ENCODE results near the gene KLKB1.
"Not testable (repeated sequence)": the region's sequence is repeated elsewhere in the genome, so short reads cannot be mapped to it uniquely, and the experiment has no call there.

The KLKB1 gene

DNA sequence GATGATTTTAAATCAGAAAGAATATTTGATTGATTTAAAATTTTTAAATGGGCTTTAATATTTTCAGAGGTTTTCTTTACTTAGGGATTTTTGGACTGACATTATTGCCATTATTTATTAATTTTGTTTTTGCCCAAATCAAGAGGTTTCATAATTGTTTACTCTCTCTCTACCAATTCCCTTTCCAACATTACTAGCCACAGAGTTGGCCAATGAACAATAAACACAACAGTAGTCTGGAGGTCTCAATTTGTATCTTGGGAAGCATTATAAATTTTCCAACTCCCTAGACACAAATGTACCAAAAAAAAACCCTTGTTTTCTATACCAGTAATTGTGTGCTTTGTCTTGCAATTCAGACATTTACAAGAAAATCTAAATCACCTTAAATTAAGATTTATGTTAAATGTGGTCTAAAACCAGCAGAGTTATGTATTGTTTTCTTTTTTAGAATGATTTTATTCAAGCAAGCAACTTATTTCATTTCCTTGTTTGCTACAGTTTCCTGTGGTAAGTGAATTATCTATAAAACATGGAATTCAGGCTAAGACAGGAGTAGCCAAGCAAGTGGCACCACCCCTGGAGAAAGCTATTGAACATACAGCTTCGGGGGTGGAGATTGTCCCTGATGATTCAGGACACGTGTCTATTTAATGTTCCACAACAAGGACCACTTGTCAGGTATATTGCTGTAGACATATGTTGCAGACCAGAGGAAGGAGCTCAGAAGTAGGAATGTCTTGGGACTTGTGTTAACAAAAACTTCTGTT lies 622 bp downstream of the KLKB1 start:
- DNase-seq = no peak

DNA sequence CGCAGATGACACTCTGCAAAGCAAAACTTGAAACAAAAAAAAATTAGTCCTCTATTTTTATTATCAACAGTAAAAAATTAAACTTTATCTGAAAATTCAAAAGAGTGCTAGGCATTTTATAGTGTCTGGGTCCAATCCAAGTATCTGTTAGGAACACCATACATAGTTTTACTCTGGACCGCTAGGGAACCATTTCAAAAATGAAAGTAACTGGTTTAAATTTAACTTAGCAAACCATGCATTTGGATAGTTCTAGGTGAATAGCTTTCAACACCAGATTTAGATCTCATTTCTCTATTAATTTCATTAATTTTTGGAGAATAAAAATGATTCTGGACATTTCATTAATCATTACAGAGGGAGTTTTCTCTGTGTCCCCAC lies 1.2 kb downstream of the KLKB1 start:
- no peak for DNase-seq

DNA sequence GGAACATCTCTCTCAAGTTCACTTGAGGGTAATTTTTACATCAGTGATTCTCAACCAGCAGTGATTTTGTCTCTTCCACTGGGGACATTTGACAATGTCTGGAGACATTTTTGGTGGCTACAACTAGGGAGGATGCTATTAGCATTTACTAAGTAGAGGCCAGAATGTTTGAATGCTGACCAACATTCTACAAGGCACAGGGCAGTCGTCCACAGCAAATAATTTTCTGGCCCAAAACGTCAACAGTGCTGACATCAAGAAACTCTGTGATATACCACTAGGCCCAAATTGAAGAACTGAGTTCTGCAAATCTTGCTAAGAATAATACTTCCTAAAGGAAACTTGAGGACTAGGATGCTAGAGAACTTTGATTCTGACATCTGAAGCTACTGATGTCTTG lies 7.1 kb downstream of the KLKB1 start:
- no peak for DNase-seq

DNA sequence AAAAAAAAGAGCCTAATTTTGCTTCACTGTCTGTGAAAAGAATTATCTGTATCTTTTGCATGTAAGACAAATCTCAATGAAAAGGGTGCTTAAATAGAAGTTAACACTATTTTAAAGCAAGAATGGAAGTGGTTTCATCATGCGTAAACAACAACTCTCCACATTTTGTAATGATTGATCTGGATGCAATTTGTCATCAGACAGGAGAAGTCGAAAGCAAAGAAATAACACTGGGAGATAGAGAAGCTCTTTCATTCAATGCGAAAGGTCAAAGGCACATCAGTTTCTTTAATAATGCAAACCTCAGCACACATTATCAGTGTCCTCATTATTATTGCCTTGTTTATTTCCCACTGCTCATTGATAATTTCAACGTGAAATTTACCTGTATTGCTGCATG lies 8.8 kb downstream of the KLKB1 start:
- DNase-seq = no peak

DNA sequence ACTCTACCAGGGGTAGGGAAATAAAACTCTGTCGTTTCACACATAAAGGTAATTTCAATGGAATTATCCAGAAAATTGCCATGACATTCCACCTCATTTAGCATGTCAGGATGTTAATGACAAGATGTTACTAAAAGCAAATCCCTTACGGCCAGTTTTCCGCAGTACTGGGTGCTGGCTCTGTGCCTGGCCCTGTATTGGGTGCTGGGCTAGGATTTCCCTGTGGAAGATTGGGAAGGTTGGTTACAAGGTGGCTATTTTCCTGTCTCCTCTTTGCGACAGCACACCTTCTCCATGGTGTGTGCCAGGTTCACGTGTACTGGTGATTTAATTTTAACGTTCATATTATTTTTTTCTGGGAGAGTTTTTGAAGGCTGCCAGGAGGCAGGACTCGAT lies 13.1 kb downstream of the KLKB1 start:
- no peak for DNase-seq

DNA sequence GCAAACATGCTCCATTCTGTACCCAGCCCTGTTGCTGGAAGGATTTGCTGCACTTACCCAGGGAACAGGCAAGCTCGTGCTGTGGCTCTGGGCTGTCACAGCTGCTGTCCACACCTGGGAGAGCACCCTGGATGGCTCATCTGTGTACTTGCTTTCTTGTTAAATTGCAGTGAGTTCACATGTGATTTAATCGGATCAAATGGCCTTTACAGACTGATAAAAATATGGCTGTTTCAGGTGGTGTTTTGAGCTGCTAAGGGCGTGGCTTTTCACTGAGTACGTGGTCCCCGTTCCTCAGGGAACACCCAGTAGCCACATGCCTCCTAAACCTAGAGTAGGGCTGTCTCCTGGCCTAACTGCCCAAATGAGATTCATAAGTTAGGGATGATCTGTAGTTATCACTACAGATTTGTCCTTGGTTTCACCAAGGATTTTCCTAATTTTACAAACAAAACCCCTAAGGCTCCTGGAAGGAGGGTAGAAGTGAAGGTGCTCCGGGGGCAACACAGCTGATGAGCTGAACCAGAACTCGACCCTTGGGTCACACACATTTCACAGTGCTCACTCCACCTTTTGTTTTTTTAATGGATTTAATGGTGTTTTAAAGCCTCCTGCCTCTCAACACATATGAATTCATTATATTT lies 13.7 kb downstream of the KLKB1 start:
- DNase-seq = no peak

DNA sequence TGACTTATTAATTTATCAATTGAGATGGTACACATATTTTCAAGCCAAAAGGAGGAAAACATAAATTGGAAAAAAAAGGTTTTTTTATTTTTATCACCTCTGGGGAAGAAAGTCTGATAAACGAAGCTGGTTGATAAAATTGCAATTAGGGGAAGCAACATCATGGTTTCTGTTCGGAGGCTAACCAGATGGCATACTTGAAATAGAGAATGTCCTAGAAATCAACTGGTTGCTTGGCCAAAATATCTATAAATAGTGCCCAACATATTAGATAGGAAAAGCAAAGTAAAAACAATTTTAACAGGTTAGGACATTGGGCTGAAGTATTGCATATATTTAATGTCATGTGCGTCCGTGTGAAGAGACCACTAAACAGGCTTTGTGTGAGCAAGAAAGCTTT lies 14.3 kb downstream of the KLKB1 start:
- no peak for DNase-seq

DNA sequence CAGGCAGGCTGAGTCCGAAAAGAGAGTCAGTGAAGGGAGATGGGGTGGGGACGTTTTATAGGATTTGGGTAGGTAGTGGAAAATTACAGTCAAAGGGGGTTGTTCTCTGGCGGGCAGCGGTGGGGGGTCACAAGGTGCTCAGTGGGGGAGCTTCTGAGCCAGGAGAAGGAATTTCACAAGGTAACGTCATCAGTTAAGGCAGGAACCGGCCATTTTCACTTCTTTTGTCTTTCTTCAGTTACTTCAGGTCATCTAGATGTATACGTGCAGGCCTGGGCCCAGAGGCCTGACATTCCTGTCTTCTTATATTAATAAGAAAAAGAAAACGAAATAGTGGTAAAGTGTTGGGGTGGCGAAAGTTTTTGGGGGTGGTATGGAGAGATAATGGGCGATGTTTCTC lies 14.7 kb downstream of the KLKB1 start:
- not testable (repeated sequence) for DNase-seq

DNA sequence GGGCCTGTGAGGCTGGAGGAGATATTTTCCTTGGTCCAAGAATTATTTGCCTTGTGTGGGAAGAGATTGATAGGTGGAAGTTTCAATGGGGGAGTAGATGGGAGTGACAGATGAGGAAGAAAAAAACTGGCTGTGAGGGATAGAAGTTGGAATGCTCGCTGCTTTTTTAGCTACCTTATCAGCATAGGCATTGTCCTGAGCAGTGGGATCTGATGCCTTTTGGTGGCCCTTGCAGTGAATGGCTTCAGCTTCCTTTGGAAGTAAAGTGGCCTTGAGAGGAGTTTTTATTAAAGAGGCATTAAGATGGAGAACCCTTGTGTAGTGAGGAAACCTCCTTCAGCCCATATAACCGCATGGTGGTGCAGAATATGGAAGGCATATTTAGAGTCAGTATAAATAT lies 16.0 kb downstream of the KLKB1 start:
- DNase-seq = no peak

DNA sequence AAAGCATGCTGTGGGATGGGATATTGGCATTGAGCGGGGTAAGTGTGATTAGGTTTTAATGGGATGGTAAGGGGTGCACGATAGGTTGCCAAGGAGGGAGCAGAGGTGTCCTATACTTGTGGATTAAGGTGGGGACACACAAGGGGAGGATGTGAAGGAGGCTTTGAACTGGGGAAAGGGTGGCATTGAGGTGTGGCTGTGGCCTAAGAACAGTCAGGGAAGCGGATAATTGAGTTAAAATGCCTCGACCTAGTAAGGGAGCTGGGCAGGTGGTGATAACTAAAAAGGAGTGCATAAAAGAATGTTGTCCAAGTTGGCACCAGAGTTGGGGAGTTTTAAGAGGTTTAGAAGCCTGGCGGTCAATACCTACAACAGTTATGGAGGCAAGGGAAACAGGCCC lies 17.5 kb downstream of the KLKB1 start:
- DNase-seq = no peak

DNA sequence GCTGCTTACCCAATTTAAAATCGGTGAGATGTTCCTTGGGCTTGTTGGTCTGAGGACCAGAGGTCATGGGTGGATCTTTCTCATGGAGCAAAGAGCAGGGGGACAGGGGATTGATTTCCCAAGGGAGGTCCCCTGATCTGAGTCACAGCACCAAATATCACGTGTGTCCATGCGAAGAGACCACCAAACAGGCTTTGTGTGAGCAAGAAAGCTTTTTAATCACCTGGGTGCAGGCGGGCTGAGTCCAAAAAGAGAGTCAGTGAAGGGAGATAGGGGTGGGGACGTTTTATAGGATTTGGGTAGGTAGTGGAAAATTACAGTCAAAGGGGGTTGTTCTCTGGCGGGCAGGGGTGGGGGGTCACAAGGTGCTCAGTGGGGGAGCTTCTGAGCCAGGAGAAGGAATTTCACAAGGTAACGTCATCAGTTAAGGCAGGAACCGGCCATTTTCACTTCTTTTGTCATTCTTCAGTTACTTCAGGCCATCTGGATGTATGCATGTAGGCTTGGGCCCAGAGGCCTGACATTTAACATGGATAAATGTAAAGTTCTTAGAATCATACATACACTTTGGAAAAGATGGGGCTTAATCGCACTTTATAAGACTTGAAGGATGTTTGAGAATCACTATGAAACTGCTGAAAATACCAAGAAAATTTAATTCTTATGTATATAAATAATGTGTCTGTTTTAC lies 19.9 kb downstream of the KLKB1 start:
- DNase-seq = not testable (repeated sequence)

DNA sequence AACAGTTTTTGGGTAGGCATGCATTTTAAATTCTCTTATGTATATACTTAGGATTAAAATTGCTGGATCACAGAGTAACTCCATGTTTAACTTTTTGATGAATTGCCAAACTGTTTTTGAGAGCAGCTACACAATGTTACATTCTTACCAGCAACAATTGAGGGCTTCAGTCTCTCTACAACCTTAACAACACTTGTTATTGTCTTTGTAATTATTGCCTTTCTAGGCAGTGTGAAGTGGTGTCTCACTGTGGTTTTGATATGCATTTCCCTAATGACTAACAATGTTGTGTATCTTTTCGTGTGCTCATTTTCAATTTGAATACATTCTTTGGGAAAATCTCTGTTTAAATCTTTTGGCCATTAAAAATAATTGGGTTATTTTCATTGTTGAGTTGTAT lies 21.3 kb downstream of the KLKB1 start:
- DNase-seq = no peak

DNA sequence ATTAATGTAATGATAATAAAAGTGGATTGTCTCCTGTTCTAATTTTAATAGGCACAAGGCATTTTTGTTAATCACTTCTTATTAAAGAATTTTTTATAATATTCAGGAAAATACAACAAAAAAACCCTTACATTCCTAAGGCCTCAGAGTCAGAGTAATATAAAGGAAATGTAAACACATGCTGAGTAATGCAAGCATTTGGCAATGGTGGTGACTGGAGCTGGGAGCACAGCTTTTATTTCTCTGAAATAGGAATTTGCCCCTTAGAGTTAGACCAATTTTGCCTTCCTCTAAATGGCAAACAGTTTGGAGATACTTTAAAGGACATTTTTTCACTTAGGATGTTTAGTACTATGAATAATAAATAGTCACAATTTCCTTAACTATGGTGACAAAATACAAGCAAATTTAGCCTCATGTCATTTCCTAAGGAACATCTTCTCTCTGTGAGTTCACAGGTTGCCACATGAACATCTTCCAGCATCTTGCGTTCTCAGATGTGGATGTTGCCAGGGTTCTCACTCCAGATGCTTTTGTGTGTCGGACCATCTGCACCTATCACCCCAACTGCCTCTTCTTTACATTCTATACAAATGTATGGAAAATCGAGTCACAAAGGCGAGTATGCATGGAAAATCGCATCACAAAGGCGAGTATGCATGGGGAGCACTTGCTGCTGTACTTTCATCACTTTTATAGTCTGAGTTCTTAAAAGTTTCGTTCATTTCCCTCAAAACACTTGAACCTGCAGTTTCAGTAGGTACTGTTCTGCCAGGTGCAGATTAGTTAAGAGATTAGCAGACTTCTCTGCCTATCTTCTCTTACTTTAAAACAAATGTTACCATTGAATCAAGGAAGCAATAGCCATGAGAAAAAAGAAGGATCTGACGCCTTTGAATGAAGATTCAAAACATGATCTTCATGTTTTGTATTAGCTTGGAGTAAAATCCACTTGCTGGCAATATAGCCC lies 22.8 kb downstream of the KLKB1 start:
- no peak for DNase-seq

DNA sequence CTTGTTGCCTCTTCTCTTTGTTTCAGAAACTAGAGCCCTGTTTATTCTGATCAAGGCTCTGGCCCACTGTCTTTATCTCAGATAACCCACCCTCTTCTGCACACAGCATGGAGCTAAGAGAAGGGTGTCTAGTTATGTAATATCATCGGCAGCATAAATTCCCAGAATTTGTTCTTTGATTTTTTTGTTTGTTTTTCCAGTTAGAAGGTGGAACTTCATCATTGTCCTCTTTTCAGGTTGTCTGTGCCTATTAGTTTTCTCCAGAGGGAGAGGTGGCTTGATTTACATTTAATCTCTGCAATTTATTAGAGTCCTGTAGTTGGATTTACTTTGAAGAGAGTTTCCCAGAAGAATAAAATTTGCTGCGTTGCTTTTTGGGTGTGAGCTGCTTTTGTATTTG lies 23.5 kb downstream of the KLKB1 start:
- no peak for DNase-seq

DNA sequence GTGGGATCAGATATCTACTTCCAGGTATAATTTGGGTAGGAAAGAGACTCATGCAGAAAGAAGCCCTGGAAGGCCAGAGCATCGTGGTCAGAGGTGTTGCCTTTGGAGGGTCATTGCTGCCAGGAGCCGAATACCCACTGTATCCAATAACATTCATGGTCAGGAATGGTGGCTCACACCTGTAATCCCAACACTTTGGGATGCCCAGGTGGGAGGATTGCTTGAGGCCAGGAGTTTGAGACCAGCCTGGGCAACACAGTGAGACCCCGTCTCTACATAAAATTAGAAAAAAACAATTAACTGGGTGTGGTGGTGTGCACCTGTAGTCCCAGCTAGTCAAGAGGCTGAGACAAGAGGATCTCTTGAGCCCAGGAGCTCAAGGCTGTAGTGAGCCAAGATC lies 27.8 kb downstream of the KLKB1 start:
- DNase-seq = no peak

DNA sequence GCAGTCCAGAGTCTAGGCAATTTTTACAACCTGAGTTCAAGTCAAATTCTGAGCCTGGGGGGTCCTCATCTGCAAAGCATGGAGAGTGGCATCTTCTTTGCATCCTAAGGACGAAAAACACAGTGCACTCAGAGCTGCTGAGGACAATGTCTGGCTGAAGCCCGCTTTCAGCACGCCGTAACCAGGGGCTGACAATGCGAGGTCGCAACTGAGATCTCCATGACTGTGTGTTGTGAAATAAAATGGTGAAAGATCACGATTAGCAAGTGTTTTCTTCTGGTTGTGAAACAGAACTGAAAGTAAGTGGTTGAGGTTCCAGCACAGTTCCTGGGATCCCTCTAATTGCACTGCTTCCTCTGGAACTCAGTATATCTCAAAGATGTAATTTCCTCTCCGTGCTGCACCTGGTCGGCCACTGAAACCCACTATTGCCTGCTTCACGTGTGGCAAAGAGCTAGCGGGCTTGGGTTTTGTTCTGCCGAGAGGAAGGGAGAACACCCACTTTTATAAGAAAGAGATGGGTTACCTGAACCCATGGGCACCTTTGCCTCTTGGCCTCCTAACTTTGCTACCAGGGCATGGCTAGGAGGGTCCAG lies 31.0 kb downstream of the KLKB1 start:
- no peak for DNase-seq

DNA sequence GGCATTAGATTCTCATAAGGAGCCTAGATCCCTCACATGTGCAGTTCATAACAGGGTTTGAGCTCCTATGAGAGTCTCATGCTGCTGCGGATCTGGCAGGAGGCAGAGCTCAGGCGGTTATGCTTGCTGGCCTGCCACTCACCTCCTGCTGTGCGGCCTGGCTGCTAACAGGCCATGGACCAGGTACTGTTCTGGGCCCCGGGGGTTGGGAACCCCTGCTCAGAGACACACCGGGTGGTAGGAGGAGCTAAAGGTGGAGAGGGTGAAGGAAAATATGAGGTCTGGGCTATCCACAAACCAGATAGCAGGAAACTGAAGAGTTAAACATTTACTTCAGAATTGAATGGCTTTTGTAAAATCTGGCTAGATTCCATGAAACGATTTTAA lies 32.8 kb downstream of the KLKB1 start:
- no peak for DNase-seq

DNA sequence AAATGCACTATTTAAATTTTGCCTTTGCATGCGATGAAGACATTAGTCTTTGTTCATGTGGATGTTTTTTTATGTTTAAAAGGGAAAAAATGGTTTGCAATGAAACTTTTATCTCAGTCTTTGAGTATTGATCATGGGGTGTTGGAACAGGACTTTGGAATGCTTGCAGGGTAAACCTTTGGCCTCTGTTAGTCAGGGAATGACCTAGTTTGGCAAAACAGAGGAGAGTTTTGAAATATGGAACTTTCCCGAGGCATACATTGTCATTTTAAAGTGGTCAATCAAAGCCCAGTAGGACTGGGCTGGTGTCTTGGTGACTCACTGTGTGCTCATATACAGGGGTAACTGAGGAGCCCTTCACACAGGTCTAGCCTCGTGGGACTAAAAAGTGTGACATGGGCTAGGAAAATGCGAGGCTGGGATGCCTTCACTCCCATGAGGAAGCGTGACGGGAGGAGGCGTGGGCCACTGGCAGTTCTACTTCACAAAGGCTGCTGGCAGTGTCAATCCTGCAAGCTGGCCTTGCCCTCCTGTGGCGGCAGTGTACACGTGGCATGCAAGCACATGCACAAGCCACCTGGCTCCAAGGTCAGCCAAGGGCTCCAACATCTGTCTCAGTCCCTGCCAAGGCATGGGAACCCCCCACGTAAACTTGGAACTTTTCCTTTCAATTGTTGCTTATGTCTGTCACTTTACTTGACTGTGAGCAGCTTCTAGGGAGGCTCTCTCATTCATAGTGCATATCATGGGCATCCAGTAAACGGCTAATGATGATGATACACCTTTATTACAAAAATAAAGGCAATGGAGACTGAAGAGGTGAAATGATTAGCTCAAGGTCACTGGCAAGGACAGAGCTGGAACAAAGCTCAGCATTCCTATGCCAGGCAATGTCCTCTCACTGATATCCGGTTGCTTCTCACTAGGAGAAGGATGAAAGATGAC lies 33.5 kb downstream of the KLKB1 start:
- no peak for DNase-seq

DNA sequence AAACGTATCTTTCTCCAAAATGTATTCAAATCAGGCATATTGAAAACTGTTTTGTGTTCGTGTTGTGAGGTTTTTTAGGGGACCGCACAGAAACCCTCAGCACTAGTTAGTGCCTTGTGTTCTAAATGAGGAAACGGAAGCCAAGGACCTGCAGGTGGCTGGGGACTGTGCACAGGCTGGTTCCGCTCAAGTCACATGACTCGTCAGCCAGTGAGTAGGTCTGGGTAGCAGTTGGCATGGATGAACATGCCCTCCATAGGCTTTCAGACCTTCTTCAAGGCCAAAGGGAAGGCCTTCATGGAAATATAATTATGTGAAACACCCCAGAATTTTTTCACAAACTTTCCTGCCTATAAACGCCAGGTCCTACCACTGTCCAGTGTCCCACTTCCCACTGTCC lies 37.4 kb downstream of the KLKB1 start:
- DNase-seq = no peak

DNA sequence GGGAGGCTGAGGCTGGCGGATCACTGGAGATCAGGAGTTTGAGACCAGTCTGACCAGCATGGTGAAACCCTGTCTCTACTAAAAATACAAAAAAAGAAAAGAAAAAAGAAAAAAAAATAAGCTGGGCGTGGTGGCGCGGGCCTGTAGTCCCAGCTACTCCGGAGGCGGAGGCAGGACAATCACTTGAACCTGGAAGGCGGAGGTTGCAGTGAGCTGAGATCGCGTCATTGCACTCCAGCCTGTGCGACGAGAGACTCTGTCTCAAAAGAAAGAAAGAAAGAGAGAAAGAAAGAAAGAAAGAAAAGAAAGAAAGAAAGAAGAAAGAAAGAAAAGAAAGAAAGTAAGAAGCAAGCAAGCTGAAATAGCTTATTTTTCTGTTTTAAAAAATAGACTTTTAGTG lies 37.9 kb downstream of the KLKB1 start:
- DNase-seq = not testable (repeated sequence)
